ENCODE data around the gene MRC2. TPM values are rescaled to one million over a fixed set of nuclear protein-coding genes. Genes with fewer than 3 reads are reported as not detected.
A peak's percentile ranks its signal among the peaks of the same experiment; 100 is the strongest.

The MRC2 gene
- under 1 TPM; 0.23 to 0.54 (median 0.50) TPM for total RNA-seq
- 0.34 TPM for total RNA-seq (2013)

GRCh38 chr17:62627219-62627903 is at the start of gene MRC2:
Gene MRC2, plus strand, starts transcription at chr17:62627670. Its CDS starts 133 bp downstream, at chr17:62627803.
- DNase-seq (peak in 1 of 2 donors; percentile 18), ATAC-seq (peak in 2 of 3 donors; percentile 21 to 52)
- WGBS (ENCODE audit: insufficient coverage), result under 1% methylated on average over 68 of the region's 68 CpGs
- Histone ChIP-seq H3K27ac (ENCODE audit: low read length) (no peak within 1 kb of the TSS), H3K36me3 (ENCODE audit: control insufficient read depth, insufficient read depth, low read length) (no peaks in the 10 kb centered on the region), H3K4me1 (ENCODE audit: control insufficient read depth, insufficient read depth, low read length) (peaks cover 20% of the 10 kb centered on the region), H3K4me3 (ENCODE audit: low read length) (peak within 1 kb of the TSS; percentile 6), H3K27me3 (ENCODE audit: control insufficient read depth, insufficient read depth, low read length) (peaks cover 9% of the 10 kb centered on the region), H3K9me3 (ENCODE audit: control insufficient read depth, insufficient read depth, low read length) (no peaks in the 10 kb centered on the region)
- Mint-ChIP-seq H3K36me3 (no peaks in the 10 kb centered on the region), H3K4me3 (peak within 1 kb of the TSS; percentile 73), H3K4me1 (peaks cover 5 to 7% of the 10 kb centered on the region in 2 donors), H3K27ac (no peak within 1 kb of the TSS), H3K9me3 (no peaks in the 10 kb centered on the region), H3K27me3 (ENCODE audit: low read depth in 2 of 2) (peaks cover 23 to 27% of the 10 kb centered on the region in 2 donors)
- intact Hi-C loops (cut with micrococcal nuclease), result no loop called here
- no peak for TF ChIP-seq CTCF (IDR thresholded peaks at IDR 0.05)

GRCh38 chr17:62578757-62579487 is 48.5 kb upstream of the MRC2 start:
- H3K4me3 ChIP-seq (ENCODE audit: low read length), result no peak overlapping the region
- no peaks in the 10 kb centered on the region for H3K9me3 Mint-ChIP-seq
- DNase-seq (no peak), ATAC-seq (no peak)
- peak overlapping the region; percentile 52 to 59 for H3K27ac Mint-ChIP-seq
- 74% methylated on average over 2 of the region's 2 CpGs for WGBS (ENCODE audit: insufficient coverage)
- no peaks in the 10 kb centered on the region for H3K36me3 Mint-ChIP-seq
- H3K27ac ChIP-seq (ENCODE audit: low read length), result no peak overlapping the region
- no peak overlapping the region for H3K4me3 Mint-ChIP-seq
- no peaks in the 10 kb centered on the region for H3K27me3 ChIP-seq (ENCODE audit: control insufficient read depth, insufficient read depth, low read length)
- no peaks in the 10 kb centered on the region for H3K4me1 ChIP-seq (ENCODE audit: control insufficient read depth, insufficient read depth, low read length)
- peaks cover 0 to 7% of the 10 kb centered on the region in 2 donors for H3K4me1 Mint-ChIP-seq
- no peaks in the 10 kb centered on the region for H3K27me3 Mint-ChIP-seq (ENCODE audit: low read depth in 2 of 2)
- no peaks in the 10 kb centered on the region for H3K9me3 ChIP-seq (ENCODE audit: control insufficient read depth, insufficient read depth, low read length)
- no peak for TF ChIP-seq CTCF (IDR thresholded peaks at IDR 0.05)
- intact Hi-C loops (cut with micrococcal nuclease), result no loop called here
- peaks cover 46% of the 10 kb centered on the region for H3K36me3 ChIP-seq (ENCODE audit: control insufficient read depth, insufficient read depth, low read length)

GRCh38 chr17:62580947-62581346 is 46.5 kb upstream of the MRC2 start:
- ATAC-seq (no peak), DNase-seq (no peak)
- TF ChIP-seq CTCF (IDR thresholded peaks at IDR 0.05), result no peak
- intact Hi-C loops (cut with micrococcal nuclease), result no loop called here
- Histone ChIP-seq H3K27me3 (ENCODE audit: control insufficient read depth, insufficient read depth, low read length) (no peaks in the 10 kb centered on the region), H3K27ac (ENCODE audit: low read length) (no peak overlapping the region), H3K36me3 (ENCODE audit: control insufficient read depth, insufficient read depth, low read length) (peaks cover 43% of the 10 kb centered on the region), H3K4me1 (ENCODE audit: control insufficient read depth, insufficient read depth, low read length) (no peaks in the 10 kb centered on the region), H3K9me3 (ENCODE audit: control insufficient read depth, insufficient read depth, low read length) (no peaks in the 10 kb centered on the region), H3K4me3 (ENCODE audit: low read length) (no peak overlapping the region)
- no peaks in the 10 kb centered on the region for H3K9me3 Mint-ChIP-seq
- WGBS (ENCODE audit: insufficient coverage), result 100% methylated on average over 1 of the region's 2 CpGs
- no peaks in the 10 kb centered on the region for H3K27me3 Mint-ChIP-seq (ENCODE audit: low read depth in 2 of 2)
- H3K36me3 Mint-ChIP-seq, result no peaks in the 10 kb centered on the region
- no peak overlapping the region for H3K4me3 Mint-ChIP-seq
- H3K4me1 Mint-ChIP-seq, result peaks cover 0 to 7% of the 10 kb centered on the region in 2 donors
- no peak overlapping the region for H3K27ac Mint-ChIP-seq

Measured in natural killer cell (primary cell).